IPS DF 6.9 (cell line): ENCODE results near the gene DDX6.

Source experiments
- DNase-seq: peaks from one replicate; pipeline ENCODE4 v3.0.0-alpha.2; 2013; ENCODE audit warnings: low read depth, low spot score
- H3K27ac ChIP-seq: one replicate; pipeline ENCODE4 v1.5.1; 2013; ENCODE audit warnings: low read length, control low read depth
- H3K27me3 ChIP-seq: 2 replicates; pipeline ENCODE4 v1.6.1; 2013; ENCODE audit warnings: mild to moderate bottlenecking, low read length; ENCODE audit not compliant: control insufficient read depth, insufficient read depth
- H3K36me3 ChIP-seq: 2 replicates; pipeline ENCODE4 v1.6.1; 2013; ENCODE audit warnings: low read length; ENCODE audit not compliant: control insufficient read depth, insufficient read depth
- H3K4me1 ChIP-seq: 2 replicates; pipeline ENCODE4 v1.6.1; 2013; ENCODE audit warnings: low read length; ENCODE audit not compliant: control insufficient read depth, insufficient read depth
- H3K4me3 ChIP-seq: 2 replicates; pipeline ENCODE4 v1.5.1; 2013; ENCODE audit warnings: mild to moderate bottlenecking, low read length
- H3K9me3 ChIP-seq: 2 replicates; pipeline ENCODE4 v1.6.1; 2013; ENCODE audit warnings: low read length, inconsistent platforms; ENCODE audit not compliant: control insufficient read depth, insufficient read depth
- WGBS: extraction: QIAGEN DNeasy Blood & Tissue Kit; methylation state at CpG from one replicate; pipeline ENCODE4 v1.1.7; 2013; ENCODE audit warnings: mixed read lengths, missing lambda C conversion rate; ENCODE audit not compliant: insufficient read length, insufficient coverage; 5-methylcytosine and 5-hydroxymethylcytosine counted together

Gene DDX6

DNA sequence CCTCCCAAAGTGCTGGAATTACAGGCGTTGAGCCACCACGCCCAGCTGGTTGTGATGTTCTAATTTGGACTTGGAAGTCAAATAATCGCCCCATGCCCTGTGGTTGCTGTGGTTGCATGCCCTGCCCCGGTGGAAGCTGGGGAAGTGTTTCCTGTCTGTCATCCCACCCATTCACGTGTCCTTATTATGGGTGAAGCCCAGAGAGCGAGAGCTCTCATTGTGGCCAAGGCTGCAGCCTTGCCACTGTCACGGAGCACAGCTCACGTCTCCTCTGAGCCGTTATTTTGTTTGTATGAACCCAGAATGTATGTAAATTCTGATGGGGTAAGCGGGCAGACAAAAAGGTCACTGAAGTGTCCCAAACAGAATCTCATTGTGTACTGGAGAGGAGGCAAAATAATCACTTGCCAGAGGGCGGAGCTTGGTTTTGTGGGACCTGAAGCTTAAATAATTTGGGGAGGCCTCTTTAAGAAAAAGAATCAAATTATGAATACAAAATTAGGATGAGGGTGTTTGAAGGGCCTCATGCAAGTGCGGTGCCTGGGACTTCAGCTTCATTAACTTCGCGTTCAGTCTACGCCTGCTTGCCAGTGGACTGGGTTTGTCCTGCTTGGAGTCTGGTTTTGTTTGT lies 85.7 kb downstream of the DDX6 start:
- 0 out of 2 replicates have a peak, but pooled peaks cover 2% of the 10 kb centered on the region for H3K4me1 ChIP-seq
- WGBS, result no CpG with 5 or more reads among the region's 15 CpGs

GRCh38 chr11:118703563-118704106 lies 87.3 kb downstream of the DDX6 start:
- H3K36me3 ChIP-seq, result no peaks in the 10 kb centered on the region
- no CpG with 5 or more reads among the region's 5 CpGs for WGBS
- DNase-seq, result no peak
- no peaks in the 10 kb centered on the region for H3K9me3 ChIP-seq
- H3K4me3 ChIP-seq, result no peak overlapping the region
- no peak overlapping the region for H3K27ac ChIP-seq
- H3K4me1 ChIP-seq, result 0 out of 2 replicates have a peak, but pooled peaks cover 2% of the 10 kb centered on the region
- no peaks in the 10 kb centered on the region for H3K27me3 ChIP-seq

More for the DNA sequence above, 85.7 kb downstream of the DDX6 start:
- H3K36me3 ChIP-seq, result no peaks in the 10 kb centered on the region
- no peak overlapping the region for H3K27ac ChIP-seq
- H3K27me3 ChIP-seq, result no peaks in the 10 kb centered on the region
- H3K4me3 ChIP-seq, result no peak overlapping the region
- DNase-seq, result no peak
- H3K9me3 ChIP-seq, result no peaks in the 10 kb centered on the region

- Histone ChIP-seq H3K9me3 (no peaks in the 10 kb centered on the region), H3K27me3 (no peaks in the 10 kb centered on the region), H3K4me3 (no peak overlapping the region), H3K27ac (no peak overlapping the region), H3K4me1 (0 out of 2 replicates have a peak, but pooled peaks cover 4% of the 10 kb centered on the region), H3K36me3 (no peaks in the 10 kb centered on the region)
- no peak for DNase-seq
- no CpG with 5 or more reads among the region's 7 CpGs for WGBS
Measured at GRCh38 chr11:118699506-118700220, 91.3 kb downstream of the DDX6 start.
